NCI-H524 (cell line): ENCODE data around the gene CYP2B6.
"Not testable (repeated sequence)": the region's sequence is repeated elsewhere in the genome, so short reads cannot be mapped to it uniquely, and the experiment has no call there.

Experiments
- DNase-seq, 2 experiments: peaks; one replicate each; lab custom pipeline; 2025; lab: John Stamatoyannopoulos, UW

CYP2B6 gene

GRCh38 chr19:41031916-41032315 lies 40.8 kb downstream of the CYP2B6 start:
- DNase-seq: no peak

- not testable (repeated sequence) for DNase-seq
These were observed 42.2 kb downstream of the CYP2B6 start for GRCh38 chr19:41033324-41033723.

GRCh38 chr19:41039806-41040205 lies 48.7 kb downstream of the CYP2B6 start:
- no peak for DNase-seq

- DNase-seq: not testable (repeated sequence)
These were observed 54.0 kb downstream of the CYP2B6 start for GRCh38 chr19:41045095-41045494.

GRCh38 chr19:41050426-41050825 lies 59.3 kb downstream of the CYP2B6 start:
- DNase-seq: no peak

- DNase-seq: not testable (repeated sequence)
These were observed 61.1 kb downstream of the CYP2B6 start for GRCh38 chr19:41052162-41052561.

- not testable (repeated sequence) for DNase-seq
These were observed 62.2 kb downstream of the CYP2B6 start for GRCh38 chr19:41053331-41053730.

GRCh38 chr19:41064974-41065569 lies 74.0 kb downstream of the CYP2B6 start:
- no peak for DNase-seq
